HepG2 (cell line): ENCODE measurements around the gene KRTAP1-5. TPM values are rescaled to one million over a fixed set of nuclear protein-coding genes. Genes with fewer than 3 reads are reported as not detected.

ENCODE experiments used
- GFI1 ChIP-seq: sonication (generic); formaldehyde crosslinking; IDR thresholded peaks from 2 replicates; pipeline ENCODE4 v1.5.0; 2020; ENCODE audit warnings: missing genetic modification reagents, mild to moderate bottlenecking, borderline replicate concordance
- GZF1 ChIP-seq: sonication (generic); formaldehyde crosslinking; IDR thresholded peaks from 2 replicates; pipeline ENCODE4 v1.5.1; 2020; ENCODE audit warnings: mild to moderate bottlenecking, missing genetic modification reagents
- JDP2 ChIP-seq: sonication (generic); formaldehyde crosslinking; IDR thresholded peaks from 2 replicates; pipeline ENCODE4 v1.8.1; 2022; ENCODE audit warnings: missing genetic modification reagents, borderline replicate concordance
- MAF1 ChIP-seq: sonication (generic); formaldehyde crosslinking; IDR thresholded peaks from 2 replicates; pipeline ENCODE4 v1.5.0; 2020; ENCODE audit warnings: missing genetic modification reagents, borderline replicate concordance
- RXRA ChIP-seq: sonication (generic); formaldehyde crosslinking; IDR thresholded peaks from 2 replicates; pipeline ENCODE4 v1.5.1; 2020; ENCODE audit warnings: missing genetic modification reagents
- ZNF367 ChIP-seq: sonication (generic); formaldehyde crosslinking; IDR thresholded peaks from 2 replicates; pipeline ENCODE4 v1.4.0; 2020; ENCODE audit warnings: missing genetic modification reagents, borderline replicate concordance
- ZNF615 ChIP-seq: sonication (generic); formaldehyde crosslinking; IDR thresholded peaks from 2 replicates; pipeline ENCODE4 v1.5.0; 2020; ENCODE audit warnings: mild to moderate bottlenecking, missing genetic modification reagents, borderline replicate concordance
- ZNF7 ChIP-seq: IDR thresholded peaks from 2 replicates; pipeline ENCODE4 v1.6.1; 2016; ENCODE audit warnings: missing biosample characterization, missing genetic modification reagents
- ZNF841 ChIP-seq: sonication (generic); formaldehyde crosslinking; IDR thresholded peaks from 2 replicates; pipeline ENCODE4 v1.8.1; 2023; ENCODE audit warnings: missing genetic modification reagents, borderline replicate concordance
- polyA plus RNA-seq, 8 experiments: library from polyadenylated mRNA; depleted of rRNA in 3 of 8; stranded (reverse) in 7 of 8; unstranded in 1 of 8; fragments of >200 nt; fragmentation: Illumina TruSeq in 4 of 8; extraction: Trizol in 4 of 8; gene quantifications; 2 replicates each; pipeline versions ENCODE4 v1.2.1 to v1.2.3, GENCODE V29; 2011 to 2016; ENCODE audit warnings: low read depth in 4 of 8, missing spikeins in 1 of 8, mixed read lengths in 1 of 8; ENCODE audit not compliant: insufficient read depth in 1 of 8
- total RNA-seq, 5 experiments: library from RNA; depleted of rRNA; stranded (reverse); fragments of >200 nt; fragmentation: Illumina TruSeq; extraction: Trizol; gene quantifications; 2 replicates each; pipeline ENCODE4 v1.2.3, GENCODE V29; 2016; ENCODE audit warnings: low read depth in 1 of 5
- TF ChIP-seq, protein P1 (sequence below): sonication (generic); formaldehyde crosslinking; IDR thresholded peaks from 2 replicates; pipeline ENCODE4 v1.9.0; 2021; ENCODE audit warnings: mild to moderate bottlenecking, missing genetic modification reagents
- TF ChIP-seq, protein P2 (sequence below): sonication (generic); formaldehyde crosslinking; IDR thresholded peaks from 2 replicates; pipeline ENCODE4 v1.4.0; 2020; ENCODE audit warnings: missing genetic modification reagents
- TF ChIP-seq, protein P3 (sequence below): sonication (generic); formaldehyde crosslinking; IDR thresholded peaks from 2 replicates; pipeline ENCODE4 v1.5.1; 2020; ENCODE audit warnings: missing genetic modification reagents, mild to moderate bottlenecking, borderline replicate concordance
- TF ChIP-seq, protein P4 (sequence below): sonication (generic); formaldehyde crosslinking; conservative IDR thresholded peaks from 2 replicates; pipeline ENCODE4 v1.4.0; 2020; ENCODE audit warnings: missing genetic modification reagents
- TF ChIP-seq, protein P5 (sequence below): IDR thresholded peaks from 2 replicates; pipeline ENCODE4 v1.6.1; 2012; ENCODE audit warnings: low read length, improper control_type of control experiment

Gene KRTAP1-5
- total and polyA plus RNA-seq, 2 of the 13 experiments (the other 11 are each of a cell fraction or from before 2014, with no cell fraction given) = 0.09 TPM; not detected in 1

DNA sequence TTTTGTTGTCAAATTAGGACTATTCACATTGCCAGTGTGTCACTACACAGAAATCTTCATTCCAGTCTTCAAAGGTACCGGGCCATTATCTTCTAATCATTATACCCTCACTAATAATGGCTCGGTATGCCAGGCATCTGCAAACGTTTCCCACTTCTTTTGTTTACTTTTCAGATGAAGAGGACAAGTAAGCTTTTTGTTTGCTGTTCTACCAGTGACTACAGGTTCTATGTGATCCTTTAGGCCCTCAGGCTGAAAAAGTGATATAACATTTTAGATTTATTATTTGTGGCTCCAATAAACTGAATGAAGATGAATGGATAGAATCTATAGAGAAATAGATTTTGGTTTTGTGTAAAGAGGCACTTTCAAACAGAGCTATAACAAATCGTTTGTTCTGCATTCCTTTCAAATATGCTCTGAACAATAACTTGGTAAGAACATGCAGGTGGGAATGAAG, 17.7 kb downstream of the KRTAP1-5 start (continued):
- TF ChIP-seq, protein P1, sequence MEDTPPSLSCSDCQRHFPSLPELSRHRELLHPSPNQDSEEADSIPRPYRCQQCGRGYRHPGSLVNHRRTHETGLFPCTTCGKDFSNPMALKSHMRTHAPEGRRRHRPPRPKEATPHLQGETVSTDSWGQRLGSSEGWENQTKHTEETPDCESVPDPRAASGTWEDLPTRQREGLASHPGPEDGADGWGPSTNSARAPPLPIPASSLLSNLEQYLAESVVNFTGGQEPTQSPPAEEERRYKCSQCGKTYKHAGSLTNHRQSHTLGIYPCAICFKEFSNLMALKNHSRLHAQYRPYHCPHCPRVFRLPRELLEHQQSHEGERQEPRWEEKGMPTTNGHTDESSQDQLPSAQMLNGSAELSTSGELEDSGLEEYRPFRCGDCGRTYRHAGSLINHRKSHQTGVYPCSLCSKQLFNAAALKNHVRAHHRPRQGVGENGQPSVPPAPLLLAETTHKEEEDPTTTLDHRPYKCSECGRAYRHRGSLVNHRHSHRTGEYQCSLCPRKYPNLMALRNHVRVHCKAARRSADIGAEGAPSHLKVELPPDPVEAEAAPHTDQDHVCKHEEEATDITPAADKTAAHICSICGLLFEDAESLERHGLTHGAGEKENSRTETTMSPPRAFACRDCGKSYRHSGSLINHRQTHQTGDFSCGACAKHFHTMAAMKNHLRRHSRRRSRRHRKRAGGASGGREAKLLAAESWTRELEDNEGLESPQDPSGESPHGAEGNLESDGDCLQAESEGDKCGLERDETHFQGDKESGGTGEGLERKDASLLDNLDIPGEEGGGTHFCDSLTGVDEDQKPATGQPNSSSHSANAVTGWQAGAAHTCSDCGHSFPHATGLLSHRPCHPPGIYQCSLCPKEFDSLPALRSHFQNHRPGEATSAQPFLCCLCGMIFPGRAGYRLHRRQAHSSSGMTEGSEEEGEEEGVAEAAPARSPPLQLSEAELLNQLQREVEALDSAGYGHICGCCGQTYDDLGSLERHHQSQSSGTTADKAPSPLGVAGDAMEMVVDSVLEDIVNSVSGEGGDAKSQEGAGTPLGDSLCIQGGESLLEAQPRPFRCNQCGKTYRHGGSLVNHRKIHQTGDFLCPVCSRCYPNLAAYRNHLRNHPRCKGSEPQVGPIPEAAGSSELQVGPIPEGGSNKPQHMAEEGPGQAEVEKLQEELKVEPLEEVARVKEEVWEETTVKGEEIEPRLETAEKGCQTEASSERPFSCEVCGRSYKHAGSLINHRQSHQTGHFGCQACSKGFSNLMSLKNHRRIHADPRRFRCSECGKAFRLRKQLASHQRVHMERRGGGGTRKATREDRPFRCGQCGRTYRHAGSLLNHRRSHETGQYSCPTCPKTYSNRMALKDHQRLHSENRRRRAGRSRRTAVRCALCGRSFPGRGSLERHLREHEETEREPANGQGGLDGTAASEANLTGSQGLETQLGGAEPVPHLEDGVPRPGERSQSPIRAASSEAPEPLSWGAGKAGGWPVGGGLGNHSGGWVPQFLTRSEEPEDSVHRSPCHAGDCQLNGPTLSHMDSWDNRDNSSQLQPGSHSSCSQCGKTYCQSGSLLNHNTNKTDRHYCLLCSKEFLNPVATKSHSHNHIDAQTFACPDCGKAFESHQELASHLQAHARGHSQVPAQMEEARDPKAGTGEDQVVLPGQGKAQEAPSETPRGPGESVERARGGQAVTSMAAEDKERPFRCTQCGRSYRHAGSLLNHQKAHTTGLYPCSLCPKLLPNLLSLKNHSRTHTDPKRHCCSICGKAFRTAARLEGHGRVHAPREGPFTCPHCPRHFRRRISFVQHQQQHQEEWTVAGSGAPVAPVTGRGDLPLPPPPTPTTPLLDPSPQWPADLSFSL (CRISPR knock-in tag) = no peak
- TF ChIP-seq ZNF367 (CRISPR knock-in tag) (no peak), RXRA (no peak; the same call in 1 of the 2 replicates), ZNF615 (no peak), MAF1 (no peak), ZNF7 (CRISPR knock-in tag) (no peak), ZNF841 (CRISPR knock-in tag) (no peak), GFI1 (CRISPR knock-in tag) (peak; percentile 82), GZF1 (CRISPR knock-in tag) (no peak), JDP2 (CRISPR knock-in tag) (no peak)
- TF ChIP-seq, protein P2, sequence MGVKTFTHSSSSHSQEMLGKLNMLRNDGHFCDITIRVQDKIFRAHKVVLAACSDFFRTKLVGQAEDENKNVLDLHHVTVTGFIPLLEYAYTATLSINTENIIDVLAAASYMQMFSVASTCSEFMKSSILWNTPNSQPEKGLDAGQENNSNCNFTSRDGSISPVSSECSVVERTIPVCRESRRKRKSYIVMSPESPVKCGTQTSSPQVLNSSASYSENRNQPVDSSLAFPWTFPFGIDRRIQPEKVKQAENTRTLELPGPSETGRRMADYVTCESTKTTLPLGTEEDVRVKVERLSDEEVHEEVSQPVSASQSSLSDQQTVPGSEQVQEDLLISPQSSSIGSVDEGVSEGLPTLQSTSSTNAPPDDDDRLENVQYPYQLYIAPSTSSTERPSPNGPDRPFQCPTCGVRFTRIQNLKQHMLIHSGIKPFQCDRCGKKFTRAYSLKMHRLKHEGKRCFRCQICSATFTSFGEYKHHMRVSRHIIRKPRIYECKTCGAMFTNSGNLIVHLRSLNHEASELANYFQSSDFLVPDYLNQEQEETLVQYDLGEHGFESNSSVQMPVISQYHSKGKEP (CRISPR knock-in tag) = no peak
- TF ChIP-seq, protein P3, sequence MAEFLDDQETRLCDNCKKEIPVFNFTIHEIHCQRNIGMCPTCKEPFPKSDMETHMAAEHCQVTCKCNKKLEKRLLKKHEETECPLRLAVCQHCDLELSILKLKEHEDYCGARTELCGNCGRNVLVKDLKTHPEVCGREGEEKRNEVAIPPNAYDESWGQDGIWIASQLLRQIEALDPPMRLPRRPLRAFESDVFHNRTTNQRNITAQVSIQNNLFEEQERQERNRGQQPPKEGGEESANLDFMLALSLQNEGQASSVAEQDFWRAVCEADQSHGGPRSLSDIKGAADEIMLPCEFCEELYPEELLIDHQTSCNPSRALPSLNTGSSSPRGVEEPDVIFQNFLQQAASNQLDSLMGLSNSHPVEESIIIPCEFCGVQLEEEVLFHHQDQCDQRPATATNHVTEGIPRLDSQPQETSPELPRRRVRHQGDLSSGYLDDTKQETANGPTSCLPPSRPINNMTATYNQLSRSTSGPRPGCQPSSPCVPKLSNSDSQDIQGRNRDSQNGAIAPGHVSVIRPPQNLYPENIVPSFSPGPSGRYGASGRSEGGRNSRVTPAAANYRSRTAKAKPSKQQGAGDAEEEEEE (CRISPR knock-in tag) = no peak
- TF ChIP-seq, protein P4, sequence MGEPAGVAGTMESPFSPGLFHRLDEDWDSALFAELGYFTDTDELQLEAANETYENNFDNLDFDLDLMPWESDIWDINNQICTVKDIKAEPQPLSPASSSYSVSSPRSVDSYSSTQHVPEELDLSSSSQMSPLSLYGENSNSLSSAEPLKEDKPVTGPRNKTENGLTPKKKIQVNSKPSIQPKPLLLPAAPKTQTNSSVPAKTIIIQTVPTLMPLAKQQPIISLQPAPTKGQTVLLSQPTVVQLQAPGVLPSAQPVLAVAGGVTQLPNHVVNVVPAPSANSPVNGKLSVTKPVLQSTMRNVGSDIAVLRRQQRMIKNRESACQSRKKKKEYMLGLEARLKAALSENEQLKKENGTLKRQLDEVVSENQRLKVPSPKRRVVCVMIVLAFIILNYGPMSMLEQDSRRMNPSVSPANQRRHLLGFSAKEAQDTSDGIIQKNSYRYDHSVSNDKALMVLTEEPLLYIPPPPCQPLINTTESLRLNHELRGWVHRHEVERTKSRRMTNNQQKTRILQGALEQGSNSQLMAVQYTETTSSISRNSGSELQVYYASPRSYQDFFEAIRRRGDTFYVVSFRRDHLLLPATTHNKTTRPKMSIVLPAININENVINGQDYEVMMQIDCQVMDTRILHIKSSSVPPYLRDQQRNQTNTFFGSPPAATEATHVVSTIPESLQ (CRISPR knock-in tag) = no peak
- TF ChIP-seq, protein P5, sequence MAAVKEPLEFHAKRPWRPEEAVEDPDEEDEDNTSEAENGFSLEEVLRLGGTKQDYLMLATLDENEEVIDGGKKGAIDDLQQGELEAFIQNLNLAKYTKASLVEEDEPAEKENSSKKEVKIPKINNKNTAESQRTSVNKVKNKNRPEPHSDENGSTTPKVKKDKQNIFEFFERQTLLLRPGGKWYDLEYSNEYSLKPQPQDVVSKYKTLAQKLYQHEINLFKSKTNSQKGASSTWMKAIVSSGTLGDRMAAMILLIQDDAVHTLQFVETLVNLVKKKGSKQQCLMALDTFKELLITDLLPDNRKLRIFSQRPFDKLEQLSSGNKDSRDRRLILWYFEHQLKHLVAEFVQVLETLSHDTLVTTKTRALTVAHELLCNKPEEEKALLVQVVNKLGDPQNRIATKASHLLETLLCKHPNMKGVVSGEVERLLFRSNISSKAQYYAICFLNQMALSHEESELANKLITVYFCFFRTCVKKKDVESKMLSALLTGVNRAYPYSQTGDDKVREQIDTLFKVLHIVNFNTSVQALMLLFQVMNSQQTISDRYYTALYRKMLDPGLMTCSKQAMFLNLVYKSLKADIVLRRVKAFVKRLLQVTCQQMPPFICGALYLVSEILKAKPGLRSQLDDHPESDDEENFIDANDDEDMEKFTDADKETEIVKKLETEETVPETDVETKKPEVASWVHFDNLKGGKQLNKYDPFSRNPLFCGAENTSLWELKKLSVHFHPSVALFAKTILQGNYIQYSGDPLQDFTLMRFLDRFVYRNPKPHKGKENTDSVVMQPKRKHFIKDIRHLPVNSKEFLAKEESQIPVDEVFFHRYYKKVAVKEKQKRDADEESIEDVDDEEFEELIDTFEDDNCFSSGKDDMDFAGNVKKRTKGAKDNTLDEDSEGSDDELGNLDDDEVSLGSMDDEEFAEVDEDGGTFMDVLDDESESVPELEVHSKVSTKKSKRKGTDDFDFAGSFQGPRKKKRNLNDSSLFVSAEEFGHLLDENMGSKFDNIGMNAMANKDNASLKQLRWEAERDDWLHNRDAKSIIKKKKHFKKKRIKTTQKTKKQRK = no peak
